SK-N-SH (cell line): ENCODE results near the gene ULK3. TPM values are rescaled to one million over a fixed set of nuclear protein-coding genes. Genes with fewer than 3 reads are reported as not detected.

Experiments used
- CTCF ChIA-PET: fragments of 300-600, 350-600 bp; formaldehyde crosslinking; extraction: SDS; loops from one replicate; lab custom pipeline; 2021; lab: Yijun Ruan, JAX
- POLR2A ChIA-PET: fragments of 350-600 bp; sonication (Branson Sonifier 250); formaldehyde crosslinking; extraction: SDS; loops from one replicate; lab custom pipeline; 2020; ENCODE audit warnings: antibody characterized with exemption, inconsistent platforms; lab: Yijun Ruan, JAX
- DNase-seq: peaks from one replicate; pipeline ENCODE4 v3.0.0; 2012
- H2AFZ ChIP-seq: fragments of 200-600 bp; sonication (generic); 2 replicates; pipeline ENCODE4 v1.8.1; 2016; ENCODE audit warnings: antibody characterized with exemption, mild to moderate bottlenecking, low read depth
- H3F3A ChIP-seq: fragments of 200-600 bp; sonication (generic); replicated peaks from 2 replicates; pipeline ENCODE3; 2016; ENCODE audit warnings: antibody characterized with exemption, mild to moderate bottlenecking; ENCODE audit not compliant: insufficient read depth
- H3K27ac ChIP-seq, 2 experiments: fragments of 200-500 bp in 1 of 2; fragments of 200-600 bp in 1 of 2; sonication (Bioruptor generic) in 1 of 2; sonication (generic), shearing (Covaris generic) in 1 of 2; 2 replicates each; pipeline versions ENCODE4 v1.5.1 to v1.6.1; 2014 to 2016; ENCODE audit warnings: low read depth in 2 of 2, inconsistent platforms in 1 of 2, low read length in 1 of 2, mild to moderate bottlenecking in 1 of 2, mixed read lengths in 1 of 2
- H3K27me3 ChIP-seq: fragments of 200-600 bp; sonication (generic), shearing (Covaris generic); 2 replicates; pipeline ENCODE4 v1.6.1; 2016; ENCODE audit warnings: mixed run types; ENCODE audit not compliant: insufficient read depth
- H3K36me3 ChIP-seq, 2 experiments: fragments of 200-500 bp in 1 of 2; fragments of 200-600 bp in 1 of 2; sonication (Bioruptor generic) in 1 of 2; sonication (generic) in 1 of 2; replicated peaks in 1 of 2; 2 replicates each; pipeline versions ENCODE3 to v1.5.1; 2014 to 2016; ENCODE audit warnings: low read length in 1 of 2, mild to moderate bottlenecking in 1 of 2; ENCODE audit not compliant: insufficient read depth in 2 of 2, control insufficient read depth in 1 of 2
- H3K4me1 ChIP-seq, 2 experiments: fragments of 200-500 bp in 1 of 2; fragments of 200-600 bp in 1 of 2; sonication (Bioruptor generic) in 1 of 2; sonication (generic), shearing (Covaris generic) in 1 of 2; 2 replicates each; pipeline versions ENCODE4 v1.5.1 to v1.6.1; 2014 to 2016; ENCODE audit warnings: low read depth in 1 of 2, low read length in 1 of 2, mixed run types in 1 of 2; ENCODE audit not compliant: insufficient read depth in 2 of 2, control insufficient read depth in 1 of 2
- H3K4me2 ChIP-seq: fragments of 200-600 bp; sonication (generic), shearing (Covaris generic); 2 replicates; pipeline ENCODE4 v1.6.1; 2017; ENCODE audit warnings: mixed run types
- H3K4me3 ChIP-seq, 2 experiments: fragments of 200-500 bp in 1 of 2; fragments of 200-600 bp in 1 of 2; sonication (Bioruptor generic) in 1 of 2; sonication (generic), shearing (Covaris generic) in 1 of 2; 2 replicates each; pipeline versions ENCODE4 v1.5.1 to v1.8.1; 2014 to 2016; ENCODE audit warnings: low read depth in 2 of 2, inconsistent platforms in 1 of 2, low read length in 1 of 2, mild to moderate bottlenecking in 1 of 2, mixed read lengths in 1 of 2, moderate library complexity in 1 of 2
- H3K79me2 ChIP-seq: fragments of 200-600 bp; sonication (generic); 2 replicates; pipeline ENCODE4 v1.8.1; 2017; ENCODE audit warnings: mild to moderate bottlenecking; ENCODE audit not compliant: insufficient read depth
- H3K9ac ChIP-seq: fragments of 200-600 bp; sonication (generic); 2 replicates; pipeline ENCODE4 v1.6.1; 2017; ENCODE audit warnings: mixed run types
- H3K9me2 ChIP-seq: fragments of 200-600 bp; sonication (generic); 2 replicates; pipeline ENCODE4 v1.6.1; 2017; ENCODE audit warnings: mixed run types
- H3K9me3 ChIP-seq: fragments of 200-600 bp; sonication (generic); 2 replicates; pipeline ENCODE4 v1.6.1; 2017; ENCODE audit warnings: mixed run types, mild to moderate bottlenecking, moderate library complexity
- H4K20me1 ChIP-seq: fragments of 200-600 bp; sonication (generic); 2 replicates; pipeline ENCODE4 v1.6.1; 2017; ENCODE audit warnings: mild to moderate bottlenecking, mixed run types; ENCODE audit not compliant: insufficient read depth
- CTCF ChIP-seq: fragments of 200-600 bp; sonication (generic); IDR thresholded peaks from 2 replicates; pipeline ENCODE4 v1.6.1; 2017; ENCODE audit warnings: antibody characterized with exemption, mild to moderate bottlenecking, moderate library complexity
- ELF1 ChIP-seq: IDR thresholded peaks from 2 replicates; pipeline ENCODE4 v1.4.0; 2012
- EP300 ChIP-seq, 2 experiments: IDR thresholded peaks; 2 replicates each; pipeline versions ENCODE4 v1.4.0 to v1.6.1; 2012; ENCODE audit warnings: borderline replicate concordance in 1 of 2, low read depth in 1 of 2, low read length in 1 of 2
- EZH2phosphoT487 ChIP-seq: fragments of 200-600 bp; sonication (generic); IDR thresholded peaks from 2 replicates; pipeline ENCODE4 v1.6.1; 2017; ENCODE audit warnings: low read depth, mixed run types, mild to moderate bottlenecking, antibody characterized with exemption, moderate library complexity, borderline replicate concordance
- FOXM1 ChIP-seq: IDR thresholded peaks from 2 replicates; pipeline ENCODE4 v1.4.0; 2012; ENCODE audit warnings: low read depth, mild to moderate bottlenecking
- GABPA ChIP-seq: IDR thresholded peaks from 2 replicates; pipeline ENCODE4 v1.4.0; 2012; ENCODE audit warnings: low read depth, mild to moderate bottlenecking
- IRF3 ChIP-seq: fragments of 150-350 bp; IDR thresholded peaks from 2 replicates; pipeline ENCODE4 v1.6.1; 2016; ENCODE audit warnings: mild to moderate bottlenecking, low read depth, low read length
- MXI1 ChIP-seq: IDR thresholded peaks from 2 replicates; pipeline ENCODE4 v1.6.1; 2012; ENCODE audit warnings: mild to moderate bottlenecking, low read depth, low read length, improper control_type of control experiment
- NFIC ChIP-seq: IDR thresholded peaks from 2 replicates; pipeline ENCODE4 v1.4.0; 2012; ENCODE audit warnings: borderline replicate concordance
- PBX3 ChIP-seq: IDR thresholded peaks from 2 replicates; pipeline ENCODE4; 2012
- RAD21 ChIP-seq: IDR thresholded peaks from 2 replicates; pipeline ENCODE4 v1.6.1; 2012; ENCODE audit warnings: mild to moderate bottlenecking, low read length
- RFX5 ChIP-seq: IDR thresholded peaks from 2 replicates; pipeline ENCODE4 v1.6.1; 2012; ENCODE audit warnings: mild to moderate bottlenecking, improper control_type of control experiment, low read length
- SIN3A ChIP-seq: IDR thresholded peaks from 2 replicates; pipeline ENCODE4 v1.6.1; 2012; ENCODE audit warnings: low read depth, mild to moderate bottlenecking, low read length, moderate library complexity, borderline replicate concordance
- USF1 ChIP-seq: IDR thresholded peaks from 2 replicates; pipeline ENCODE4 v1.4.0; 2012; ENCODE audit warnings: low read depth, borderline replicate concordance
- WGBS: methylation state at CpG from one replicate; pipeline ENCODE4 v1.1.6; 2017; ENCODE audit warnings: low lambda C conversion rate; 5-methylcytosine and 5-hydroxymethylcytosine counted together
- polyA plus RNA-seq, 3 experiments: library from polyadenylated mRNA; depleted of rRNA; stranded (reverse); fragments of >200 nt; gene quantifications; 2 replicates each; pipeline ENCODE4 v1.2.3, GENCODE V29; 2012

ULK3 gene
- polyA plus RNA-seq, 1 of the 3 experiments (the other 2 are of a cell fraction), result 41.3 TPM

- H3K4me1 ChIP-seq, result peaks cover 0 to 40% of the 10 kb centered on the region in 2 experiments; a peak in 1 of 4 replicates
- no peaks in the 10 kb centered on the region for H4K20me1 ChIP-seq
- H3K4me2 ChIP-seq, result no peak overlapping the region
- no peak overlapping the region for H2AFZ ChIP-seq
- H3K9me2 ChIP-seq, result no peaks in the 10 kb centered on the region
- DNase-seq, result no peak
- WGBS, result 61% methylated on average over 2 of the region's 5 CpGs
- H3K79me2 ChIP-seq, result no peaks in the 10 kb centered on the region
- no peaks in the 10 kb centered on the region for H3K36me3 ChIP-seq
- no peaks in the 10 kb centered on the region for H3K9me3 ChIP-seq
- no peak overlapping the region for H3K9ac ChIP-seq
- H3K4me3 ChIP-seq, result no peak overlapping the region
- H3F3A ChIP-seq, result no peaks in the 10 kb centered on the region
- CTCF ChIA-PET, result interaction anchor here (0.8 to 2.6 kb wide), 9 partner anchors 10 to 81 kb away, joined by 3 to 10 read pairs (median 4); no protein-coding TSS in a partner anchor
- TF ChIP-seq NFIC, result no peak
- POLR2A ChIA-PET, result interaction anchor here (1.2 kb wide), 1 partner anchor 80 kb away, joined by 4 read pairs; no protein-coding TSS in a partner anchor
- H3K27me3 ChIP-seq, result 0 out of 2 replicates have a peak, but pooled peaks cover under 1% of the 10 kb centered on the region
- no peak overlapping the region for H3K27ac ChIP-seq
Measured at GRCh38 chr15:74820056-74820455, 22.9 kb downstream of the ULK3 start.

GRCh38 chr15:74817370-74817737 is 25.6 kb downstream of the ULK3 start:
- ChIA-PET POLR2A (interaction anchor here (0.8 kb wide), 1 partner anchor 20 kb away, joined by 3 read pairs; no protein-coding TSS in a partner anchor), CTCF (interaction anchor here (1.2 to 5.6 kb wide), 12 partner anchors 8 to 184 kb away, joined by 3 to 31 read pairs (median 6); partner anchors contain the start of gene CPLX3)
- H3K9me2 ChIP-seq, result no peaks in the 10 kb centered on the region
- DNase-seq, result peak; percentile 69
- no peaks in the 10 kb centered on the region for H3K36me3 ChIP-seq
- H3K27ac ChIP-seq, result peak overlapping the region in 1 of 2 experiments; percentile 13; a peak in 1 of 4 replicates
- H3K4me1 ChIP-seq, result peaks cover 0 to 38% of the 10 kb centered on the region in 2 experiments; a peak in 1 of 4 replicates
- H3F3A ChIP-seq, result no peaks in the 10 kb centered on the region
- WGBS, result 38% methylated on average over 9 of the region's 9 CpGs
- no peaks in the 10 kb centered on the region for H3K27me3 ChIP-seq
- no peak overlapping the region for H3K4me3 ChIP-seq
- peak; percentile 43; the same call in 1 of the 2 replicates for TF ChIP-seq MXI1
- 0 out of 2 replicates have a peak, but pooled peaks have one; percentile 12 for TF ChIP-seq RAD21
- TF ChIP-seq GABPA, result no peak
- TF ChIP-seq PBX3, result no peak
- no peaks in the 10 kb centered on the region for H3K9me3 ChIP-seq
- no peak overlapping the region for H2AFZ ChIP-seq
- H3K9ac ChIP-seq, result no peak overlapping the region
- no peaks in the 10 kb centered on the region for H3K79me2 ChIP-seq
- H3K4me2 ChIP-seq, result no peak overlapping the region
- no peaks in the 10 kb centered on the region for H4K20me1 ChIP-seq

- Histone ChIP-seq H2AFZ (no peak overlapping the region), H3K9ac (no peak overlapping the region), H3K4me2 (no peak overlapping the region), H3K36me3 (no peaks in the 10 kb centered on the region), H3K9me3 (no peaks in the 10 kb centered on the region), H3K4me1 (peaks cover 0 to 37% of the 10 kb centered on the region in 2 experiments; a peak in 1 of 4 replicates), H3K9me2 (no peaks in the 10 kb centered on the region), H3F3A (no peaks in the 10 kb centered on the region), H3K27me3 (no peaks in the 10 kb centered on the region), H4K20me1 (no peaks in the 10 kb centered on the region), H3K79me2 (no peaks in the 10 kb centered on the region), H3K4me3 (no peak overlapping the region), H3K27ac (peak overlapping the region in 1 of 2 experiments; percentile 13; a peak in 1 of 4 replicates)
- 60% methylated on average over 16 of the region's 19 CpGs for WGBS
- CTCF ChIA-PET, result interaction anchor here (1.2 to 5.6 kb wide), 12 partner anchors 8 to 183 kb away, joined by 3 to 31 read pairs (median 6); partner anchors contain the start of gene CPLX3
- POLR2A ChIA-PET, result interaction anchor here (0.8 kb wide), 1 partner anchor 20 kb away, joined by 3 read pairs; no protein-coding TSS in a partner anchor
- peak; percentile 59 for DNase-seq
- TF ChIP-seq RAD21 (no peak), ELF1 (no peak), EZH2phosphoT487 (no peak), USF1 (no peak), CTCF (no peak), FOXM1 (no peak), IRF3 (no peak), EP300 (IDR thresholded peaks at IDR 0.05; ENCODE audit: borderline replicate concordance in 1 of 2, low read depth in 1 of 2, low read length in 1 of 2) (no peak), GABPA (no peak), RFX5 (no peak), SIN3A (no peak)
Measured at GRCh38 chr15:74816624-74817369, 26.2 kb downstream of the ULK3 start.
